ENCODE measurements around the gene BCO1.
A peak's percentile ranks its signal among the peaks of the same experiment; 100 is the strongest.

The BCO1 gene

DNA sequence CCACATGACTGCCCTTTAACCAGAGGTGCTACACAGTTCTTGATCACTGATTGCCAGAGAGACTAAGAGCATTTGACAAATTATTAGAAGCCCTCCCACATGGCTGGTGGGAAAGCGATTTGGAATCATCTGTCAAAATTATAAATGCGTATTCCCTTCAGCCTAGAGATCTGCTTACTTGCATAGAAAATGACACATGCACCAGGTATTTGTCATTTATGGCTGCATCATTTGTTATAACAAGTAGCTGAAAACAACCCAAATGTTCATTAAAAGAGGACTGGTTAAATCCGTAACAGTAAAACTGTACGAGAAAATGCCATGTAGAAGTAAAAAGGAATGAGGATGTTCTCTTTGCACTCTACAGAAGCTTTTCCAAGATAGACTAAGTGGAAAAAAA is 21.4 kb downstream of the BCO1 start:
- no peak overlapping the region for H3K4me3 ChIP-seq (ENCODE audit: low read depth, low read length)
- POLR2A ChIA-PET = no interaction called here
- CTCF ChIA-PET = interaction anchor here (1.0 to 2.2 kb wide), 8 partner anchors 9 to 223 kb away, joined by 3 to 10 read pairs (median 6); no protein-coding TSS in a partner anchor
- DNase-seq (ENCODE audit: low read depth, low spot score) = no peak
- TF ChIP-seq, protein P1, sequence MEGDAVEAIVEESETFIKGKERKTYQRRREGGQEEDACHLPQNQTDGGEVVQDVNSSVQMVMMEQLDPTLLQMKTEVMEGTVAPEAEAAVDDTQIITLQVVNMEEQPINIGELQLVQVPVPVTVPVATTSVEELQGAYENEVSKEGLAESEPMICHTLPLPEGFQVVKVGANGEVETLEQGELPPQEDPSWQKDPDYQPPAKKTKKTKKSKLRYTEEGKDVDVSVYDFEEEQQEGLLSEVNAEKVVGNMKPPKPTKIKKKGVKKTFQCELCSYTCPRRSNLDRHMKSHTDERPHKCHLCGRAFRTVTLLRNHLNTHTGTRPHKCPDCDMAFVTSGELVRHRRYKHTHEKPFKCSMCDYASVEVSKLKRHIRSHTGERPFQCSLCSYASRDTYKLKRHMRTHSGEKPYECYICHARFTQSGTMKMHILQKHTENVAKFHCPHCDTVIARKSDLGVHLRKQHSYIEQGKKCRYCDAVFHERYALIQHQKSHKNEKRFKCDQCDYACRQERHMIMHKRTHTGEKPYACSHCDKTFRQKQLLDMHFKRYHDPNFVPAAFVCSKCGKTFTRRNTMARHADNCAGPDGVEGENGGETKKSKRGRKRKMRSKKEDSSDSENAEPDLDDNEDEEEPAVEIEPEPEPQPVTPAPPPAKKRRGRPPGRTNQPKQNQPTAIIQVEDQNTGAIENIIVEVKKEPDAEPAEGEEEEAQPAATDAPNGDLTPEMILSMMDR (IDR thresholded peaks at IDR 0.05; ENCODE audit: insufficient read depth, low read length, missing control alignments) = no peak

DNA sequence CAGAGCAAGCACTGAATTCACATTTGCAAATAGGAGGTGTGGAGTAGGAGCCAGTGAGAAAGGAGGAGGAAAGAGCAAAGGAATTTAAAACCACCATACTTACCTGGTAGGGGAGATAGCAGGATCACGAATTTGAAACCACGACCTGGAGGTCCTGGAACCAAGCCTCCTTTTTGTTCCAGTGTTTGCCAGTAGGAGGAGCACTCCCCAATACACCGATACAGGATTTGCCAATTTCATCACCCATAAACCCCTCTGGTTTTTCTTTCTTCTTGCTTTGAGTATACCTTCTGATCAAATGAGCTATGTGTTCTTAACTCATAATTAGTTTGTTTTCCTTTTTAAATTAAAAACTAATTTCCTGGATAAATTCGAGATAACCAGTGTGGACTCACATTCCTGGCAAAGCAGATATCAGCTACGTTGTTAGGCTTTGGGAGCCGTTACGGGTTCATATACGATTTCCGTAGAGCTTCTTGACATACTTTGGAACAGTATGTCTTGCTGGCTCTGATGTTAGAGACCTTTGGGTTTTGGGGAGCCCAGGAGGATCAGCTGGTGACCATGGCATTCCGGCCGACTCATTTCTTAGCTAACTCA is 22.7 kb downstream of the BCO1 start:
- TF ChIP-seq, protein P1 (IDR thresholded peaks at IDR 0.05; ENCODE audit: insufficient read depth, low read length, missing control alignments) = peak; percentile 43
- no peak for DNase-seq (ENCODE audit: low read depth, low spot score)
- CTCF ChIA-PET = interaction anchor here (0.7 to 2.2 kb wide), 21 partner anchors 8 to 225 kb away, joined by 3 to 10 read pairs (median 5); partner anchors contain the start of gene BCO1
- H3K4me3 ChIP-seq (ENCODE audit: low read depth, low read length) = no peak overlapping the region
- POLR2A ChIA-PET = no interaction called here

DNA sequence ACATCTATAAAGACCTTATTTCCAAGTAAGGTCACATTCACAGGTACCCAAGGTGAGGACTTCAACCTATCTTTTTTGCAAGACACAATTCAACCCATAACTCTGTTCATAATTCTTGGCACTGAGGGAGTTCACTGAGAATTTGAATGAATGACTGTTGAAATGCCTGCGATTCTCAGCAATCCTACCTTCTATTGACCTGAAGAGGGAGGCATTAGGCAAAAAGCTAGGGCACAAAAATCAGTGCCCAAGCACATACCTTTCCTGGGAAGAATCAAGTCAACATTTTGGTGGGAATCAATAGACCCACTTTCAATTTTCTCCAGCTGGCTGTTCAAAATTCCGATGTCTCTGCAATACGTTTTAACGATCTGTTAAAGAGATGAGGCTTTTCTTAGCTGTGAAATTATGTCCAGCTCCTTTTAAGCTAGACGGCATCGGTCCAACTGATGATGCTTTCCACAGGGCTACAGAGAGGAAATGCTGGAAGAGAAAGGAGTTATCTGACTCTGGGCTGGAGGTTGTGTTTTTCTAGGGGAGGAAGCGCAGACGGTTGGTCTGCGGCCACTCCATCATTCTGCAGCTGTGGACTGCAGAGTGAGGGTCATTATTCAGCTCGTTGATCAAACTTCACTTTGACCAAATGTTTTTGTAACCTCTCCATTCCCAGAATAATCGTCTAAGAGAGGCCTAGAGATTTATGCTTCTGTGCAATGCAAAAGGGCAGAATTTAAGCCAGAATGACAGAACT is 25.2 kb downstream of the BCO1 start:
- no peak for DNase-seq (ENCODE audit: low read depth, low spot score)
- no peak overlapping the region for H3K4me3 ChIP-seq (ENCODE audit: low read depth, low read length)
- ChIA-PET CTCF (no interaction called here), POLR2A (no interaction called here)
- TF ChIP-seq, protein P1 (IDR thresholded peaks at IDR 0.05; ENCODE audit: insufficient read depth, low read length, missing control alignments) = no peak

DNA sequence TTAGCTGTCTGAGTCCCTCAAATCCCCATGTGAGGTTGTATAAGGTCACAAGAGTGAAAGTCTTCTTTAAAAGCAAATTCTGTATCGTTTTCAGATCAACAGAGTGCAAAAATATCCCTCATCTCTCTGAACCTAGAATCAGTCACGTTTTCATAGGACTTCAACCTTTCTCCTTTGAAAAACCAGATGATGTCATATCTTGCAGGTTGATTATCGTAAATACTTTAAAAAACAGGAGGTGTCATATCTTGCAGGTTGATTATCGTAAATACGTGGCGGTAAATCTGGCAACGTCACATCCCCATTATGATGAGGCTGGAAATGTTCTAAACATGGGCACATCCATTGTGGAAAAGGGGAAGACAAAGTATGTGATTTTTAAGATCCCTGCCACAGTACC is 25.9 kb downstream of the BCO1 start:
- POLR2A ChIA-PET = no interaction called here
- H3K4me3 ChIP-seq (ENCODE audit: low read depth, low read length) = no peak overlapping the region
- DNase-seq (ENCODE audit: low read depth, low spot score) = no peak
- TF ChIP-seq, protein P1 (IDR thresholded peaks at IDR 0.05; ENCODE audit: insufficient read depth, low read length, missing control alignments) = no peak
- CTCF ChIA-PET = no interaction called here

DNA sequence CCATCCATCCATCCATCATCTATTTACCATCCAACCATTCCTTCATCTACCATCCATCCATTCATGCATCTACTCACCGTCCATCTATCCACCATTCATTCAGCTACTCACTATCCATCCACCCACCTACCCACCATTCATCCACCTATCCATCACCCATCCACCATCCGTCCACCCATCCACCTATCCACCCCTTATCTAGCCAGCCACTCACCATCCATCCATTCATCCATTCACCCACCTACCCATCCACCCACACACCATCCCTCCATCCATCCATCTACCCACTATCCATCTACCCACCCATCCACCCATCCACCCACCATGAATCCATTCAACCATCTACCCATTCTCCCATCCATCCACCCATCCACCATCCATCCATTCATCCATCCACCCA is 26.6 kb downstream of the BCO1 start:
- DNase-seq (ENCODE audit: low read depth, low spot score) = no peak
- no peak overlapping the region for H3K4me3 ChIP-seq (ENCODE audit: low read depth, low read length)
- TF ChIP-seq, protein P1 (IDR thresholded peaks at IDR 0.05; ENCODE audit: insufficient read depth, low read length, missing control alignments) = no peak
- ChIA-PET CTCF (interaction anchor here (0.7 kb wide), 1 partner anchor 10 kb away, joined by 3 read pairs; no protein-coding TSS in a partner anchor), POLR2A (no interaction called here)

DNA sequence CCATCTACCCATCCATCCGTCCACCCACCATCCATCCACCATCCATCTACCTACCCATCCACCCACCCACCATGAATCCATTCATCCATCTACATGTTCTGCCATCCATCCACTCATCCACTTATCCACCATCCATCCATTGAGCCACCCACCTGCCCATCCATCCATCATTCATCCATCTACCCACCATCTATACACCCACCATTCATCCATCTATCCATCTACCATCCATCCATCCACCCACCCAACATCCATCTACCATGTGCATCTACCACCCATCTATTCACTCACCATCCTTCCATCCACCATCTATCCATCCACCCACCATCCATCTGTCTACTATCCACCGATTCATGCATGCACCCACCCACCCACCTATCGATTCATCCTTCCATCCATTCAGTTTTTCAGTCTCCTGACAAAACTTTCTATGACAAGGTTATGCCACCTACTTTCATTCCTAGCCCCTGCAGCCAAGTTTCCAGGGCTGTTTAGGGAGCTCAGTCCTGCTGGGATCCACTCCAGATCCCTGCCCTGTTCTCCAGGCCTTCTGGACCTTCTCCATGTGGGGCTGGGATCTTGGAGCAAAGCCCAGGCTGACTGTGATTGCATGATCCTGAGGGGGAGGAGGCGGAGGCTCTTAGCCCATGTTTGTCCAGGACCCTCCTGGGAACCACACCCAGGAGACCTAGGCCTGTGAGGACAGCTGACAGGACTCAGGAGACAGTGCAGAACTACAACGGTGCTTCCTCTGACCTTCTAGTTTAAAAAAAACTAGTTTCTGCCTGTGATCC is 27.4 kb downstream of the BCO1 start:
- ChIA-PET CTCF (interaction anchor here (0.7 kb wide), 1 partner anchor 9 kb away, joined by 3 read pairs; no protein-coding TSS in a partner anchor), POLR2A (no interaction called here)
- TF ChIP-seq, protein P1 (IDR thresholded peaks at IDR 0.05; ENCODE audit: insufficient read depth, low read length, missing control alignments) = no peak
- no peak for DNase-seq (ENCODE audit: low read depth, low spot score)
- H3K4me3 ChIP-seq (ENCODE audit: low read depth, low read length) = no peak overlapping the region

Data from AG04449 (cell line).